RWPE1 (cell line): Measurements from ENCODE around the gene NR2F1.

Experiments
- CTCF ChIA-PET: fragments of 350-600 bp; sonication (Branson Sonifier 250); formaldehyde crosslinking; extraction: SDS; loops from one replicate; lab custom pipeline; 2021; lab: Yijun Ruan, JAX
- POLR2A ChIA-PET: fragments of 400-600 bp; formaldehyde crosslinking; extraction: SDS; loops from one replicate; lab custom pipeline; 2020; ENCODE audit warnings: antibody characterized with exemption; ENCODE audit not compliant: low non-redundant PET; lab: Yijun Ruan, JAX
- DNase-seq: peaks from one replicate; pipeline ENCODE4 v3.0.0; 2012; ENCODE audit warnings: low spot score
- H3K27ac ChIP-seq: fragments of 450-650 bp; 2 replicates; pipeline ENCODE4 v1.5.1; 2017
- TF ChIP-seq, protein P1 (sequence below): fragments of 450-650 bp; conservative IDR thresholded peaks from 2 replicates; pipeline ENCODE4 v1.5.1; 2017; ENCODE audit warnings: low read depth, mild to moderate bottlenecking

NR2F1 gene

GRCh38 chr5:93586736-93587596 lies 3.9 kb downstream of the NR2F1 start:
- DNase-seq: no peak

DNA sequence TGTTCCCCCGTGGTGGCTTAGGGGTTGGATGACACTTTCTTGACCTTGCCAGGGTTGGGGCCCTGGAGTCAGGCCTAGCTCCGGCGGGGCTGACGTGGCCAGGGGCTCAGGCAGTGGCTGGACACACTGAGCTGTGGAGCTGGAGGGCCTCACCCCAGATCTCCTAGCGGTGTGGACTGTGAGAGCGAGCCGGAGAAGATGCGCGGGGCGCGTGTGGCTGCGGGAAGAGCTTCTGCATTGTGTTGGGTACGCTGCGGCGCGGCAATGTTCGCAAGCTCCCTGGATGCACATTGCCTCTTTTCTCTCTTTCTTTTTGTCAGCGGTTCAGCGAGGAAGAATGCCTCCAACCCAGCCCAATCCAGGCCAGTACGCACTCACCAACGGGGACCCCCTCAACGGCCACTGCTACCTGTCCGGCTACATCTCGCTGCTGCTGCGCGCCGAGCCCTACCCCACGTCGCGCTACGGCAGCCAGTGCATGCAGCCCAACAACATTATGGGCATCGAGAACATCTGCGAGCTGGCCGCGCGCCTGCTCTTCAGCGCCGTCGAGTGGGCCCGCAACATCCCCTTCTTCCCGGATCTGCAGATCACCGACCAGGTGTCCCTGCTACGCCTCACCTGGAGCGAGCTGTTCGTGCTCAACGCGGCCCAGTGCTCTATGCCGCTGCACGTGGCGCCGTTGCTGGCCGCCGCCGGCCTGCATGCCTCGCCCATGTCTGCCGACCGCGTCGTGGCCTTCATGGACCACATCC lies 4.8 kb downstream of the NR2F1 start:
- no peak for DNase-seq
- ChIA-PET CTCF (interaction anchor here (0.6 to 0.7 kb wide), 2 partner anchors 527 to 1150 kb away, joined by 4 to 9 read pairs; no protein-coding TSS in a partner anchor), POLR2A (interaction anchor here (0.7 kb wide), 1 partner anchor 77 kb away, joined by 5 read pairs; no protein-coding TSS in a partner anchor)
- H3K27ac ChIP-seq: no peak overlapping the region
- TF ChIP-seq, protein P1, sequence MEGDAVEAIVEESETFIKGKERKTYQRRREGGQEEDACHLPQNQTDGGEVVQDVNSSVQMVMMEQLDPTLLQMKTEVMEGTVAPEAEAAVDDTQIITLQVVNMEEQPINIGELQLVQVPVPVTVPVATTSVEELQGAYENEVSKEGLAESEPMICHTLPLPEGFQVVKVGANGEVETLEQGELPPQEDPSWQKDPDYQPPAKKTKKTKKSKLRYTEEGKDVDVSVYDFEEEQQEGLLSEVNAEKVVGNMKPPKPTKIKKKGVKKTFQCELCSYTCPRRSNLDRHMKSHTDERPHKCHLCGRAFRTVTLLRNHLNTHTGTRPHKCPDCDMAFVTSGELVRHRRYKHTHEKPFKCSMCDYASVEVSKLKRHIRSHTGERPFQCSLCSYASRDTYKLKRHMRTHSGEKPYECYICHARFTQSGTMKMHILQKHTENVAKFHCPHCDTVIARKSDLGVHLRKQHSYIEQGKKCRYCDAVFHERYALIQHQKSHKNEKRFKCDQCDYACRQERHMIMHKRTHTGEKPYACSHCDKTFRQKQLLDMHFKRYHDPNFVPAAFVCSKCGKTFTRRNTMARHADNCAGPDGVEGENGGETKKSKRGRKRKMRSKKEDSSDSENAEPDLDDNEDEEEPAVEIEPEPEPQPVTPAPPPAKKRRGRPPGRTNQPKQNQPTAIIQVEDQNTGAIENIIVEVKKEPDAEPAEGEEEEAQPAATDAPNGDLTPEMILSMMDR: no peak

More at GRCh38 chr5:93586736-93587596, 3.9 kb downstream of the NR2F1 start:
- no peak overlapping the region for H3K27ac ChIP-seq
- TF ChIP-seq, protein P1: no peak
- POLR2A ChIA-PET: interaction anchor here (0.7 kb wide), 1 partner anchor 78 kb away, joined by 5 read pairs; no protein-coding TSS in a partner anchor
- CTCF ChIA-PET: interaction anchor here (0.6 to 0.7 kb wide), 3 partner anchors 526 to 1522 kb away, joined by 3 to 9 read pairs (median 4); no protein-coding TSS in a partner anchor

DNA sequence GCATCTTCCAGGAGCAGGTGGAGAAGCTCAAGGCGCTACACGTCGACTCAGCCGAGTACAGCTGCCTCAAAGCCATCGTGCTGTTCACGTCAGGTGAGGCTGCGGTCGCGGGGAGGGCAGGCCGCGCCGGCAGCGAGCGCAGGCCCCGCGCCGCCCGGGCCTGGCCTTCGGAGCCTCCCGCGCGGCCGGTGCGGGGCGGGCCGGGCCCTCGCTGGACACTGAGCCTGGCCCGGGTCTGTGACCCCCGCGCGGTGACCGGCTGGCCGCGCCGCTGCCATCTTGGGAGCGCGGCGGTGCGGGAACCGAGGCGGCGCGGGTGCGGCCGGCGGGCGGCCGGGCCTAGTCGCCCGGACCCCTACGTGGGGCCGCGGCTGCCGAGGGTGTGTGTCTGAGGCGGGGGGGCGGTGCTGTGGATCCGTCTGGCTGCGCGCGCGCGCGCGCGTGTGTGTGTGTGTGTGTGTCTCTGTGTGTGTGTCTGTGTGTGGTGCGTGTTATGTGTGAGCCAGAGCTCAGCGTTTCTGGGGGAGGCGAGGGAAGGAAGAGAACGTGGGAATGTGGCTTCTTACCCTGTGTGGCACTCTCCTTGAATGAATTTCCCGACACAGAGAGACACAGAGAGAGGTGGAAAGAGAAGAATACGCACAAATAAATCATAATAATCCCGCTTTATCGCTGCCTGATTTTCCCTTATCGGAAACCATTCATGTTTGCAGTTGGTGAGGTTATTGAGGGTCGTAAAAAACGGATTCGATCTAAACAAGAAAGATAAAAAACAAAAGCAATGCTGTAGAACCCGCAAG lies 5.5 kb downstream of the NR2F1 start:
- ChIA-PET CTCF (no interaction called here), POLR2A (no interaction called here)
- DNase-seq: no peak
- TF ChIP-seq, protein P1: no peak
- no peak overlapping the region for H3K27ac ChIP-seq

GRCh38 chr5:93589152-93589828 lies 6.3 kb downstream of the NR2F1 start:
- TF ChIP-seq, protein P1: no peak
- POLR2A ChIA-PET: no interaction called here
- CTCF ChIA-PET: no interaction called here
- no peak overlapping the region for H3K27ac ChIP-seq
- no peak for DNase-seq

GRCh38 chr5:93589829-93590215 lies 6.8 kb downstream of the NR2F1 start:
- H3K27ac ChIP-seq: no peak overlapping the region
- CTCF ChIA-PET: no interaction called here
- TF ChIP-seq, protein P1: no peak
- no peak for DNase-seq
- POLR2A ChIA-PET: no interaction called here
